HEK293T (cell line): Measurements from ENCODE around the gene FNDC3B.

Source experiments
- ARNT ChIP-seq: fragments of 450-650 bp; IDR thresholded peaks from 2 replicates; pipeline ENCODE4 v1.6.1; 2017; ENCODE audit warnings: mild to moderate bottlenecking
- BHLHE40 ChIP-seq: fragments of 450-650 bp; IDR thresholded peaks from 2 replicates; pipeline ENCODE4 v1.6.1; 2016; ENCODE audit warnings: mild to moderate bottlenecking, moderate library complexity, borderline replicate concordance
- ELF4 ChIP-seq: fragments of 450-650 bp; IDR thresholded peaks from 2 replicates; pipeline ENCODE4 v1.6.1; 2017; ENCODE audit warnings: antibody characterized with exemption
- FOXM1 ChIP-seq: fragments of 450-650 bp; IDR thresholded peaks from 2 replicates; pipeline ENCODE4 v1.6.1; 2017; ENCODE audit warnings: mild to moderate bottlenecking, borderline replicate concordance
- L3MBTL2 ChIP-seq: fragments of 450-650 bp; conservative IDR thresholded peaks from 2 replicates; pipeline ENCODE4 v1.6.1; 2016; ENCODE audit warnings: mild to moderate bottlenecking
- LEF1 ChIP-seq: fragments of 450-650 bp; IDR thresholded peaks from 2 replicates; pipeline ENCODE4 v1.6.1; 2017; ENCODE audit warnings: mild to moderate bottlenecking, borderline replicate concordance
- NFRKB ChIP-seq: fragments of 450-650 bp; IDR thresholded peaks from 2 replicates; pipeline ENCODE4 v1.6.1; 2016; ENCODE audit warnings: mild to moderate bottlenecking, moderate library complexity
- SUZ12 ChIP-seq: fragments of 450-650 bp; IDR thresholded peaks from 2 replicates; pipeline ENCODE4 v1.6.1; 2016; ENCODE audit warnings: mild to moderate bottlenecking

GRCh38 chr3:172222478-172223071, 183.2 kb downstream of the FNDC3B start:
- TF ChIP-seq LEF1: no peak
- TF ChIP-seq FOXM1: no peak
- no peak for TF ChIP-seq L3MBTL2
- no peak for TF ChIP-seq ARNT
- no peak for TF ChIP-seq SUZ12
- TF ChIP-seq BHLHE40: no peak
- no peak for TF ChIP-seq NFRKB
- no peak for TF ChIP-seq ELF4
